Fibroblast of skin of right quadriceps (primary cell): ENCODE measurements around the gene UGT1A1.

Experiments used
- DNase-seq: peaks from one replicate; pipeline ENCODE4 v3.0.0-alpha.2; 2013

The UGT1A1 gene

DNA sequence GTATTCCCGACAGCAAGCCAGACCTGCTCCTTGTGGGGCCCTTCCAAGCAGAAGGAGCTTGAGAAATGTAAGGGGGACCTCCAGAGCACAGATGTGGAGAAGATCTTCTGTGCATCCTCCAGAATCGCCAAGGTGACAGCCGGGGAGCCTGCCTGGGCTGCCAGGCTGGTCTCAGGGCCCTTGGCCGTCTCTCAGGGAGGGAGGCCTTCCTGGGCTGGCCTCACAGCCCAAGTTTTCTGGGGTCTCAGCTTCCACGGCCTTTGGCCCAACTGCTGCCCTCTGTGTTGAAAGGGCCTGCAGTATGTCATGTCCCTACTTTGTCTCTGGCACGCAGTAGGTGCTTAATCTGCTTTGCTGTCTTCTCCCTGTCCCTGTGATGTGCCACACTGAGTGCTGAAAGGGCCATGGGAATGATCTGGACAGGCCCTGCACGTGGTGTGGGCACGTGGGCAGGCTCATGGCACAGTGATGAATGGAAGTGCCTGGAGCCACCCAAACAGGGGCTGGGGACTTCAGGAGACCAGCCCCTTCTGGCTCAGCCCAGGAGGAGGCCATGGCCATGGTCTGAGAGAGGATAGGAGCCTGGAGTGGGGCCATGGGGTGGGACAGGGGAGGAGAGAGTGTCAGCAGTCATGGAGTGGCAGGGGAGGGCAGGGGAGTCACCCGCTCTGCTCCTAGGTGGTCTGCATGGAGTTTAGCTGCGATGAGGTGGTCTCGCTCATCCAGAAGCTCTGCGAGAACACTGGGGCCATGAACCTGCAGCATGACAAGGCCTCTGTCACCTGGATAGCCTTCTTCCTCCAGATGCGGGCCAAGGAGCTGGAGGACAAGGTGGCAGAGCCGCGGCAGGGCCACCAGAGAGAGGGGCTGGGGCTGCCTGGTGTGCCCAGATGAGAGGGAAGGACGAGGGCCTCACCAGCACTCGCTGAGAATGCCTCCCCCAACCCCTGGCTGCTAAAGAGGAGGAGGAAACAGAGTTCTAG lies 58.9 kb downstream of the UGT1A1 start:
- no peak for DNase-seq

DNA sequence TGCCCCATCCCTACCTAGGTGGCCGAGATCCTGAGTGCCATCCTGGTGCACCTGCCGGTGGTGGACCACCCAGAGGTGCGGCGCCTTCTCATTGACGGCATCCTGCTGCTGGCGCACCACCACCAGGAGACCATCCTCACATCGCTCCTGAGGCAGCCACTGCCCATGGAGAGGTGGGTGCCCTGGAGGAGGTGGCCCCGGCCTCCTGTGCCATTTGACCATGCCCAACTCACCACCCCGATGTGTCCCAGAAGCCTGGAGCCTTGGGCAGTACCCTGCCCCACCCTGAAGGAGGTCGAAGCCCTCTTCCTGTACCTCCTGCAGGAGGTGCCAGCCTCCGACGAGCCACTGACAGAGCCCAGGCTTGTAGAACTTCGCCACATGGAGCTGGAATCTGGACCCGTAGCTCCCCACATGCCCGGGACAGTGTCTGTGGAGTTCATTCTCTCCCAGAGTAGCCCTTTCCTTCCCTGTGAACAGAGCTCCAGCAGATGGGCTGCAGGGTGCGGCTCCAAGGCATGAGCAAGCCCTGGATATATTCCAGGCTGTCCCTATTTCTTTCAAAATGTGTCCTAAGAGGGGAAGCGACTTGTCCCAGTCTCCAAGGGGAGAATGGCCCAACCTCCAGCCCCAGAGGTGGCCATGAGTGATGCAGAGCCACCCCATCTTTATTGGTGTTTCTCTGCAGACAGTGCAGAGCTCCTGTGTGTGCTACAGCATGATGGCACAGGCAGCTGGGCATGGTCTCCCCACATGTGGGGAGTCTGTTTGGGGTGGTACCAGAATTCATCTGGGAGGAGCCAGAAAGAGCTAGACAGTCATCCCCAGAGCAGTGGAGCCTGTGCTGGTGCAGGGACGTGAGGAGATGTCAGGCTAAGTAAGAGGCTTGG lies 60.1 kb downstream of the UGT1A1 start:
- no peak for DNase-seq

DNA sequence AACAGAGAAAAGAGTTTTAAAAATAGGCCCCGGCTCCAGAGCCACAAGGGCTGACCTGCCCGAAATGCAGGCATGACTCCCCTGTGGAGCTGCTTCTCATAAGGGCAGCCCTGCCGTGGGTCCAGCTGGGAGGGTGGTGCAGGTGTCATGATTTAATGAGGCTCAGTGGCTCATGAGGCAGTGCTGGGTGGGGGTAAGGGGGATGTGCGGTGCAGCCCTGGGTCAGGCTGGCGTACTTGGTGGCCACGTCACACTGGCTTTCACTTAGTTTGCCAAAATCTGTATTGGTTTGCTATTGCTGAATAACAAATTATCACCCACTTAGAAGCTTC lies 60.7 kb downstream of the UGT1A1 start:
- no peak for DNase-seq

DNA sequence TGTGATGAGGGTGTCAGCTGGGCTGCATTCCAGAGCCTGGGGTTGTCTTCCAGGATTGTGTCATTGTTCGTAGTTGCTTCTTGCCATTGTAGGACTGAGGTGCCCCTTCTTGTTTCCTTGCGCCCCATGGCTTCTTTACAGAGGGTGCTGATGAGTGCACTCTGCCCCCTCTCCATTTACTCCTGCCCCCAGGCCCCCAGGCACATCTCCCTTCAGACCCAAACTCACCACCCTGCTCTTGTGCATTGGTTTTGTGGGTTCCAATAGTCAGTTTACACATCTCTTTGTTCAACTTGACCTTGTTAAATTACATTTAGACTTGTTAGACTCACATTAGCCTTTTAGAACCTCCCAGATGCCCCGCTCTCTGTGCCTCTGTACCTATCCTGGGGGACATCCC lies 61.1 kb downstream of the UGT1A1 start:
- no peak for DNase-seq

DNA sequence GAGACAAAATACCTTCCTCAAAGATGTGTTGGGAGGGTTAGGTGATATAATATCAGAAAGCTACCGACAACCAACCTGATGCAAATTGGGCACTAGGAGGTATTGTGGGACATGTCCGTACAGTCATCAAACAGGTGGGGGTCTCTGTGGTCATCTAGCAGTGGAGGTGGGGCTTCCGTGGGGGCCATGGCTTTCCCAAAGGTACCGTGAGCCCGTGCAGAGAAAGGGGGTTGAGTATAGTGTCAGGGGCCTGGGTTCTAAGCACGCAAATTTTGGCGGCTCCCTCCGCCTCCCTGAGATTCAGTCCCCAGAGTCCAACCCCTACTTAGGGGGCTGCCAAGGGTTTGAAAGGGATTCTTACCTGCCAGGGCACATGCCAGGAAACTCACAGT lies 61.6 kb downstream of the UGT1A1 start:
- no peak for DNase-seq

DNA sequence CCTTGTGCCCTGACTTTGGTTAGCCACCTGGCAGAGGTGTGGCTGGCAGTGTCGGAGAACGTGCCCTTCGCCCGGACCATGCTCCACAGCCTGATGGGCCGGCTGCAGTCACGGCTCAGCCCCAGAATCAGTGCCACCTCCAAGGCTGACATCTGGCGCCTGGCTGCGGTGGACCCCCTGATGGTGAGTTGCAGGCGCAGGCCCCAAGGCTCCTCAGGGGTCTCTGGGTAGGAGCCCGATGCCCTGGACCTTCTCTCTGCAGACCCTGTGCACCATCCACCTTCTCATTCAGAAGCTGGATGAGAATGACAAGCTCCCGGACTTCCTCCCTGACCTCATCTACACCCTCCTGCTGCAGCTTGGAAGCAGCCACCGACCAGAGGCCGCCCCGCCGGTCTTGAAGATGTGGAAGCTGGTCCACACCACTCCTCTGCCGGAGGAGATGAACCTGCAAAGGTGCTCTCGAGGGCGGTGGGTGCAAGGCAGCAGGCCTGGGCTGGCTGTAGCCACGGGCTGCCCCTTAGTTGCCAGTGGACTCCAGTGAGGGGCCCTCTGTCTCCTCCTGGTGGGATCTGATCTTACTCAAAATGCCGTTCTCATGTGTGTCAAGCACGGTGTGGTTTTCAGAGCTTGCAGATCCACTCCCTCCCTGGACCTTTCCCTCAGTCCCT lies 62.2 kb downstream of the UGT1A1 start:
- no peak for DNase-seq
